ENCODE measurements around the gene CDK2. TPM values are rescaled to one million over a fixed set of nuclear protein-coding genes. Genes with fewer than 3 reads are reported as not detected.
"Not testable (repeated sequence)": the region's sequence is repeated elsewhere in the genome, so short reads cannot be mapped to it uniquely, and the experiment has no call there.

The CDK2 gene
- total and polyA plus RNA-seq, 9 donors: 18.3 to 33.9 (median 30.7) TPM

DNA sequence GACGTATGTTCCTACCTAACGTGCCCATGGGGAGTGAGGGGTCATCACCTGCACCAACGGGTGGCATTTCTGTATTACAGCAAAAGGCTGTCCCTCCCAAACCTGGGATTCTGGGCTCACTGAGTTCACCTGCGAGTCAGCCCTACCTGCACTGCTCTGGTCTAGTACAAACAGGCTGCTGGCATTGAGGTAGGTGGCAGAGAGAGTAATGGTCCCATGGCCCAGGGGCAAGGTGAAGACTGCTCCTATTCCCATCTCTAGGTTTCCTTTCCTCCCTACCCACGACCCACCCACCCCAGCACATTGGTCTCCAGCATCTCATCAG, 30.9 kb downstream of the CDK2 start:
- 0 to 1% (median 0%) methylated on average over 5 of the region's 5 CpGs for WGBS, 3 donors
- Histone ChIP-seq H3K27ac (peak overlapping the region; percentile 7 to 71), H3K9me3 (no peaks in the 10 kb centered on the region), H3K4me3 (peak overlapping the region; percentile 52), H3K27me3 (no peaks in the 10 kb centered on the region), H3K36me3 (no peaks in the 10 kb centered on the region), H3K4me1 (ENCODE audit: insufficient read depth) (peaks cover 3% of the 10 kb centered on the region)
- no peak for DNase-seq
- TF ChIP-seq POLR2A (IDR thresholded peaks at IDR 0.05) (no peak), EP300 (IDR thresholded peaks at IDR 0.05) (no peak)
- TF ChIP-seq, protein P1, sequence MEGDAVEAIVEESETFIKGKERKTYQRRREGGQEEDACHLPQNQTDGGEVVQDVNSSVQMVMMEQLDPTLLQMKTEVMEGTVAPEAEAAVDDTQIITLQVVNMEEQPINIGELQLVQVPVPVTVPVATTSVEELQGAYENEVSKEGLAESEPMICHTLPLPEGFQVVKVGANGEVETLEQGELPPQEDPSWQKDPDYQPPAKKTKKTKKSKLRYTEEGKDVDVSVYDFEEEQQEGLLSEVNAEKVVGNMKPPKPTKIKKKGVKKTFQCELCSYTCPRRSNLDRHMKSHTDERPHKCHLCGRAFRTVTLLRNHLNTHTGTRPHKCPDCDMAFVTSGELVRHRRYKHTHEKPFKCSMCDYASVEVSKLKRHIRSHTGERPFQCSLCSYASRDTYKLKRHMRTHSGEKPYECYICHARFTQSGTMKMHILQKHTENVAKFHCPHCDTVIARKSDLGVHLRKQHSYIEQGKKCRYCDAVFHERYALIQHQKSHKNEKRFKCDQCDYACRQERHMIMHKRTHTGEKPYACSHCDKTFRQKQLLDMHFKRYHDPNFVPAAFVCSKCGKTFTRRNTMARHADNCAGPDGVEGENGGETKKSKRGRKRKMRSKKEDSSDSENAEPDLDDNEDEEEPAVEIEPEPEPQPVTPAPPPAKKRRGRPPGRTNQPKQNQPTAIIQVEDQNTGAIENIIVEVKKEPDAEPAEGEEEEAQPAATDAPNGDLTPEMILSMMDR (IDR thresholded peaks at IDR 0.05): no peak
- intact Hi-C loops (cut with DNase I): loop anchor here (2.0 to 10.0 kb wide), 3 partner anchors 40 to 47 kb away; partner anchors contain the start of gene RPS26 (in 3 of the 4)

DNA sequence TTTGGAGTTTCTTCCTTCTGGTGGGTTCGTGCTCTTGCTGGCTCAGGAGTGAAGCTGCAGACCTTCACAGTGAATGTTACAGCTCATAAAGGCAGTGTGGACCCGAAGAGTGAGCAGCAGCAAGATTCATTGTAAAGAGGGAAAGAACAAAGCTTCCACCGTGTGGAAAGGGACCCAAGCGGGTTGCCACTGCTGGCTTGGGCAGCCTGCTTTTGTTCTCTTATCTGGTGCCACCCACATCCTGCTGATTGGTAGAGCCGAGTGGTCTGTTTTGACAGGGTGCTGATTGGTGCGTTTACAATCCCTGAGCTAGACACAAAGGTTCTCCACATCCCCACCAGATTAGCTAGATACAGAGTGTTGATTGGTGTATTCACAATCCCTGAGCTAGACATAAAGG, 32.9 kb downstream of the CDK2 start:
- intact Hi-C loops (cut with DNase I): loop anchor here in 2 of 4 donors (5.0 to 10.0 kb wide), 2 partner anchors 38 to 45 kb away; partner anchors contain the start of gene RPS26 (in 1 of the 2)
- not testable (repeated sequence) for H3K27me3 ChIP-seq; H3K27ac ChIP-seq; H3K9me3 ChIP-seq; H3K4me3 ChIP-seq; H3K36me3 ChIP-seq; H3K4me1 ChIP-seq (ENCODE audit: insufficient read depth); DNase-seq
- 70 to 76% (median 76%) methylated on average over 6 of the region's 6 CpGs for WGBS, 3 donors

GRCh38 chr12:55999999-56000540, 33.4 kb downstream of the CDK2 start:
- H3K36me3 ChIP-seq; H3K4me3 ChIP-seq; H3K27ac ChIP-seq; H3K4me1 ChIP-seq (ENCODE audit: insufficient read depth); H3K27me3 ChIP-seq; H3K9me3 ChIP-seq; DNase-seq: not testable (repeated sequence)
- intact Hi-C loops (cut with DNase I): loop anchor here in 2 of 4 donors (5.0 to 10.0 kb wide), 2 partner anchors 37 to 45 kb away; partner anchors contain the start of gene RPS26 (in 1 of the 2)
- 90 to 91% (median 90%) methylated on average over 33 of the region's 33 CpGs for WGBS, 3 donors

- DNase-seq: no peak
- WGBS, 3 donors: 76 to 83% (median 83%) methylated on average over 7 of the region's 7 CpGs
- H3K36me3 ChIP-seq: no peaks in the 10 kb centered on the region
- no peak for TF ChIP-seq POLR2A (IDR thresholded peaks at IDR 0.05)
- TF ChIP-seq EP300 (IDR thresholded peaks at IDR 0.05): no peak
- TF ChIP-seq, protein P1 (IDR thresholded peaks at IDR 0.05): no peak
- H3K4me3 ChIP-seq: no peak overlapping the region
- intact Hi-C loops (cut with DNase I): no loop called here
- H3K9me3 ChIP-seq: no peaks in the 10 kb centered on the region
- no peak overlapping the region for H3K27ac ChIP-seq
- no peaks in the 10 kb centered on the region for H3K27me3 ChIP-seq
- H3K4me1 ChIP-seq (ENCODE audit: insufficient read depth): peaks cover 2% of the 10 kb centered on the region
These were observed 35.0 kb downstream of the CDK2 start for GRCh38 chr12:56001487-56002100.

DNA sequence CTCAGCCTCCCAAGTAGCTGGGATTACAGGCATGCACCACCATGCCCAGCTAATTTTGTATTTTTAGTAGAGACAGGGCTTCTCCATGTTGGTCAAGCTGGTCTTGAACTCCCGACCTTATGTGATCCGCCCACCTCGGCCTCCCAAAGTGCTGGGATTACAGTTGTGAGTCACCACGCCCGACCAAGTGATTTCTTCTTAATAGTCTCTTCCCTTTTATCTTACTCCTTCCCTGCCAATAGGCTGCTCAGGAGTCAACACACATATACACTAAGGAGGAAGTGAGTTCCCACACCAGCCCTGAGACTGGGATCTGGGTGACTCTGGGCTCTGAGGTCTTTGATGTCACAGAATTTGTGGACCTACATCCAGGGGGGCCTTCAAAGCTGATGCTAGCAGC, 36.7 kb downstream of the CDK2 start:
- H3K27ac ChIP-seq; intact Hi-C loops (cut with DNase I); H3K9me3 ChIP-seq; DNase-seq; H3K36me3 ChIP-seq; H3K27me3 ChIP-seq; H3K4me3 ChIP-seq; H3K4me1 ChIP-seq (ENCODE audit: insufficient read depth): not testable (repeated sequence)
- 68 to 82% (median 79%) methylated on average over 5 of the region's 5 CpGs for WGBS, 3 donors

DNA sequence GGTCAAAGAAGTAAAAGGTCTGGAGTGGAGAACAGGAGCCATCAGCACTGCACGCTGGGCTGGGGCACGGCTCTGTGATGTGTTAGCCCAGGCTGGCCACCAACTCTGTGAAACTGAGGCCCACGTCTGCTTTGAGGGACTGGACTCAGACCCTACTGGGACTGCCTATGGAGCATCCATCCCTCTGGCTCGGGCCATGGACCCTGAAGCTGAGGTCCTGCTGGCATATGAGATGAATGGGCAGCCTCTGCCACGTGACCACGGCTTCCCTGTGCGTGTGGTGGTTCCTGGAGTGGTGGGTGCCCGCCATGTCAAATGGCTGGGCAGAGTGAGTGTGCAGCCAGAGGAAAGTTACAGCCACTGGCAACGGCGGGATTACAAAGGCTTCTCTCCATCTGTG, 37.6 kb downstream of the CDK2 start:
- no peak overlapping the region for H3K27ac ChIP-seq
- H3K27me3 ChIP-seq: no peaks in the 10 kb centered on the region
- intact Hi-C loops (cut with DNase I): no loop called here
- no peaks in the 10 kb centered on the region for H3K36me3 ChIP-seq
- H3K4me3 ChIP-seq: no peak overlapping the region
- no peaks in the 10 kb centered on the region for H3K4me1 ChIP-seq (ENCODE audit: insufficient read depth)
- 90 to 92% (median 91%) methylated on average over 10 of the region's 10 CpGs for WGBS, 3 donors
- H3K9me3 ChIP-seq: no peaks in the 10 kb centered on the region
- TF ChIP-seq, protein P1 (IDR thresholded peaks at IDR 0.05): no peak
- no peak for TF ChIP-seq POLR2A (IDR thresholded peaks at IDR 0.05)
- TF ChIP-seq EP300 (IDR thresholded peaks at IDR 0.05): no peak
- no peak for DNase-seq

All from ovary (tissue), 9 donors.